ENCODE results near the gene ADK. TPM values are rescaled to one million over a fixed set of nuclear protein-coding genes. Genes with fewer than 3 reads are reported as not detected.
"Not testable (repeated sequence)": the region's sequence is repeated elsewhere in the genome, so short reads cannot be mapped to it uniquely, and the experiment has no call there.

Gene ADK
- total RNA-seq, 1 donor from 2014 or later = 62.0 TPM

DNA sequence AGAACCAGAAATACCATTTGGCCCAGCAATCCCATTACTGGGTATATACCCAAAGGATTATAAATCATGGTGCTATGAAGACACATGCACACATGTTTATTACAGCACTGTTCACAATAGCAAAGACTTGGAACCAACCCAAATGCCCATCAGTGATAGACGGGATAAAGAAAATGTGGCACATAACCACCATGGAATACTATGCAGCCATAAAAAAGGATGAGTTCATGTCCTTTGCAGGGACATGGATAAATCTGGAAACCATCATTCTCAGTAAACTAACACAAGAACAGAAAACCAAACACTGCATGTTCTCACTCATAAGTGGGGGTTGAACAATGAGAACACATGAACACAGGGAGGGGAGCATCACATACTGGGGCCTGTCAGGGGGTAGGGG, 306.5 kb downstream of the ADK start:
- H3K27ac Mint-ChIP-seq (ENCODE audit: unreplicated experiment); H3K27me3 Mint-ChIP-seq (ENCODE audit: low read depth, unreplicated experiment); H3K4me3 ChIP-seq (ENCODE audit: insufficient read depth, low read depth, low read length); H3K79me2 ChIP-seq (ENCODE audit: insufficient read depth, low read length); H4K20me1 ChIP-seq (ENCODE audit: insufficient read depth, low read length); H3K4me1 ChIP-seq (ENCODE audit: insufficient read depth, low read length); H3K9me3 ChIP-seq (ENCODE audit: insufficient read depth, low read depth, low read length); DNase-seq (ENCODE audit: low read depth); H2AFZ ChIP-seq (ENCODE audit: low read depth, low read length); H3K4me3 Mint-ChIP-seq (ENCODE audit: unreplicated experiment); H3K4me2 ChIP-seq (ENCODE audit: low read length); H3K9me3 Mint-ChIP-seq (ENCODE audit: unreplicated experiment); H3K27me3 ChIP-seq (ENCODE audit: insufficient read depth, low read length); H3K9ac ChIP-seq (ENCODE audit: low read length); FAIRE-seq; H3K36me3 ChIP-seq (ENCODE audit: insufficient read depth, low read length); H3K27ac ChIP-seq (ENCODE audit: low read depth, low read length): not testable (repeated sequence)
- Mint-ChIP-seq H3K36me3 (ENCODE audit: low read depth, unreplicated experiment) (peaks cover 13% of the 10 kb centered on the region), H3K4me1 (ENCODE audit: low read depth, unreplicated experiment) (peaks cover 13% of the 10 kb centered on the region)

DNA sequence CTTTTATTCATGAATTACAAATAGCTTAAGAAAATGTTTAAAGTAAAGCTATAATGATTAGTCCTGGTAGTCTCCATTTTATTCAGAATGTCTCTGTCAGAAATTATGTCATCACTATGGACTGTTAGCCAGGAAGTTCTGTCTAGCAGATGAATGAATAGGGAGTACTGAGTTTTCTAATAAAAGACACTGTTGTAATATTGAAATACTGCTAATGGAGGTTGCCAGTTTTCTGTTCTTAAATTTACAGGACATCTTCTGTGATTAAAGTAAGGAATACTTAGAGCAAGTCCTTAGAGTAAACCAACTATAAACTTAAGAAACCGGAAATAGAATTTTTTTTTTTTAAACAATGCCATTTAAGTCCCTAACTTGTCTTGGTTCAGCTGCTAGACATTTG, 309.8 kb downstream of the ADK start:
- H3K4me3 Mint-ChIP-seq (ENCODE audit: unreplicated experiment) = no peak overlapping the region
- DNase-seq (ENCODE audit: low read depth) (peak; percentile 17), FAIRE-seq (peak; percentile 20)
- no peaks in the 10 kb centered on the region for H3K79me2 ChIP-seq (ENCODE audit: insufficient read depth, low read length)
- H3K27ac Mint-ChIP-seq (ENCODE audit: unreplicated experiment) = peak overlapping the region; percentile 81
- H3K27me3 Mint-ChIP-seq (ENCODE audit: low read depth, unreplicated experiment) = no peaks in the 10 kb centered on the region
- H2AFZ ChIP-seq (ENCODE audit: low read depth, low read length) = no peak overlapping the region
- H3K4me3 ChIP-seq (ENCODE audit: insufficient read depth, low read depth, low read length) = no peak overlapping the region
- H3K9me3 Mint-ChIP-seq (ENCODE audit: unreplicated experiment) = peaks cover 7% of the 10 kb centered on the region
- peaks cover 4% of the 10 kb centered on the region for H3K4me1 ChIP-seq (ENCODE audit: insufficient read depth, low read length)
- H3K4me2 ChIP-seq (ENCODE audit: low read length) = peak overlapping the region; percentile 4
- TF ChIP-seq EZH2 (IDR thresholded peaks at IDR 0.05; ENCODE audit: insufficient read depth, low read length) = no peak
- TF ChIP-seq, protein P1, sequence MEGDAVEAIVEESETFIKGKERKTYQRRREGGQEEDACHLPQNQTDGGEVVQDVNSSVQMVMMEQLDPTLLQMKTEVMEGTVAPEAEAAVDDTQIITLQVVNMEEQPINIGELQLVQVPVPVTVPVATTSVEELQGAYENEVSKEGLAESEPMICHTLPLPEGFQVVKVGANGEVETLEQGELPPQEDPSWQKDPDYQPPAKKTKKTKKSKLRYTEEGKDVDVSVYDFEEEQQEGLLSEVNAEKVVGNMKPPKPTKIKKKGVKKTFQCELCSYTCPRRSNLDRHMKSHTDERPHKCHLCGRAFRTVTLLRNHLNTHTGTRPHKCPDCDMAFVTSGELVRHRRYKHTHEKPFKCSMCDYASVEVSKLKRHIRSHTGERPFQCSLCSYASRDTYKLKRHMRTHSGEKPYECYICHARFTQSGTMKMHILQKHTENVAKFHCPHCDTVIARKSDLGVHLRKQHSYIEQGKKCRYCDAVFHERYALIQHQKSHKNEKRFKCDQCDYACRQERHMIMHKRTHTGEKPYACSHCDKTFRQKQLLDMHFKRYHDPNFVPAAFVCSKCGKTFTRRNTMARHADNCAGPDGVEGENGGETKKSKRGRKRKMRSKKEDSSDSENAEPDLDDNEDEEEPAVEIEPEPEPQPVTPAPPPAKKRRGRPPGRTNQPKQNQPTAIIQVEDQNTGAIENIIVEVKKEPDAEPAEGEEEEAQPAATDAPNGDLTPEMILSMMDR (IDR thresholded peaks at IDR 0.05; ENCODE audit: insufficient read depth, low read depth, low read length) = no peak
- no peak overlapping the region for H3K9ac ChIP-seq (ENCODE audit: low read length)
- H3K27ac ChIP-seq (ENCODE audit: low read depth, low read length) = no peak overlapping the region
- no peaks in the 10 kb centered on the region for H3K27me3 ChIP-seq (ENCODE audit: insufficient read depth, low read length)
- no peaks in the 10 kb centered on the region for H3K36me3 ChIP-seq (ENCODE audit: insufficient read depth, low read length)
- peaks cover 12% of the 10 kb centered on the region for H3K36me3 Mint-ChIP-seq (ENCODE audit: low read depth, unreplicated experiment)
- H3K4me1 Mint-ChIP-seq (ENCODE audit: low read depth, unreplicated experiment) = peaks cover 15% of the 10 kb centered on the region
- H4K20me1 ChIP-seq (ENCODE audit: insufficient read depth, low read length) = no peaks in the 10 kb centered on the region
- no peaks in the 10 kb centered on the region for H3K9me3 ChIP-seq (ENCODE audit: insufficient read depth, low read depth, low read length)

DNA sequence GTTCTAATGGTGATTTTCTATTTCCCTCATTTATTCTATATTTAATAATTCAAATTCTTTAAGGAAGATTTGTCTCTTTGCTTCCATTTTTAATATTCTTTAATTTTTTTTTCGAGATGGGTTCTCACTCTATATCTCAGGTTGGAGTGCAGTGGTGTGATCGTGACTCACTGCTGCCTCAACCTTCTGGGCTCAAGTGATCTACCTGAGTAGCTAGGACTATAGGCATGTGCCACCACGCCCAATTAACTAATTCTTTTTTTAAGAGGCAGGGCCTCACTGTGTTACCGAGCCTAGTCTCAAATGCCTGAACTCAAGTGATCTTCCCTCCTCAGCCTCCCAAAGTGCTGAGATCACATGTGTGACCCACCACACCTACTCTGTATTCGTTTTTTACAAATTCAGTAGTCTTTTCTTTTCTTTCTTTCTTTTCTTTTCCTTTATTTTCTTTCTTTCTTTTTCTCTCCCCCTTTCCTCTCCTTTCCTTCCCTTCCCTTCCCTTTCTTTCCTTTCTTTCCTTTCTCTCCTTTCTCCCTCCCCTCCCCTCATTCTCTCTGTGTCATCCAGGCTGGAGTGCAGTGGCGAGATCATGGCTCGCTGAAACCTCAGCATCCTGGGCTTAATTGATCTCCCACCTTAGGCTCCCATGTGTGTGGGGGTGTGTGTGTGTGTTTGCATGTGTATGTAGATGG, 323.1 kb downstream of the ADK start:
- no peaks in the 10 kb centered on the region for H3K4me1 Mint-ChIP-seq (ENCODE audit: low read depth, unreplicated experiment)
- no peak for FAIRE-seq

DNA sequence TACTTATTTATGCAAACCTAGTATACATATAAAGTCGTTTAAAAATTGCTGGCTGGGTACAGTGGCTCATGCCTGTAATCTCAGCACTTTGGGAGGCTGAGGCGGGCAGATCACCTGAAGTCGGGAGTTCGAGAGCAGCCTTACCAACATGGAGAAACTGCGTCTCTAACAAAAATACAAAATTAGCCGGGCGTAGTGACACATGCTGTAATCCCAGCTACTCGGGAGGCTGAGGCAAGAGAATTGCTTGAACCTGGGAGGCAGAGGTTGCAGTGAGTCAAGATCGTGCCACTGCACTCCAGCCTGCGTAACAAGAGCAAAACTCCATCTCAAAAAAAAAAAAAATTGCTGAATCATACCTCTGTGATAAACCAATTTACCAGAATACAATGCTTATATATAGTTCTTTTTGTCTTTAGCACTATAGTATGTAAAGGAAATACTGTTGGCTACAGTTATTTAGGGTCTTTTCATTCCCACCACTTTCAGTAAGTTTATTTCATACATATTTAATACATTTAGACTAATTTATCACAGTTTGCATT, 325.2 kb downstream of the ADK start:
- H3K9me3 Mint-ChIP-seq (ENCODE audit: unreplicated experiment); H3K4me1 ChIP-seq (ENCODE audit: insufficient read depth, low read length); H3K36me3 Mint-ChIP-seq (ENCODE audit: low read depth, unreplicated experiment); H3K9ac ChIP-seq (ENCODE audit: low read length); H3K79me2 ChIP-seq (ENCODE audit: insufficient read depth, low read length); H3K27me3 ChIP-seq (ENCODE audit: insufficient read depth, low read length); H3K9me3 ChIP-seq (ENCODE audit: insufficient read depth, low read depth, low read length); H2AFZ ChIP-seq (ENCODE audit: low read depth, low read length); H3K4me3 ChIP-seq (ENCODE audit: insufficient read depth, low read depth, low read length); FAIRE-seq; H4K20me1 ChIP-seq (ENCODE audit: insufficient read depth, low read length); H3K4me3 Mint-ChIP-seq (ENCODE audit: unreplicated experiment); H3K4me2 ChIP-seq (ENCODE audit: low read length); H3K27ac Mint-ChIP-seq (ENCODE audit: unreplicated experiment); H3K4me1 Mint-ChIP-seq (ENCODE audit: low read depth, unreplicated experiment); DNase-seq (ENCODE audit: low read depth); H3K27me3 Mint-ChIP-seq (ENCODE audit: low read depth, unreplicated experiment); H3K27ac ChIP-seq (ENCODE audit: low read depth, low read length); H3K36me3 ChIP-seq (ENCODE audit: insufficient read depth, low read length): not testable (repeated sequence)

More for the DNA sequence above, 323.1 kb downstream of the ADK start:
- Histone ChIP-seq H3K9ac (ENCODE audit: low read length) (no peak overlapping the region), H3K4me2 (ENCODE audit: low read length) (no peak overlapping the region), H3K36me3 (ENCODE audit: insufficient read depth, low read length) (no peaks in the 10 kb centered on the region), H4K20me1 (ENCODE audit: insufficient read depth, low read length) (no peaks in the 10 kb centered on the region), H3K79me2 (ENCODE audit: insufficient read depth, low read length) (no peaks in the 10 kb centered on the region), H3K9me3 (ENCODE audit: insufficient read depth, low read depth, low read length) (no peaks in the 10 kb centered on the region), H3K27me3 (ENCODE audit: insufficient read depth, low read length) (no peaks in the 10 kb centered on the region), H2AFZ (ENCODE audit: low read depth, low read length) (no peak overlapping the region), H3K4me3 (ENCODE audit: insufficient read depth, low read depth, low read length) (no peak overlapping the region), H3K27ac (ENCODE audit: low read depth, low read length) (no peak overlapping the region), H3K4me1 (ENCODE audit: insufficient read depth, low read length) (no peaks in the 10 kb centered on the region)
- Mint-ChIP-seq H3K36me3 (ENCODE audit: low read depth, unreplicated experiment) (peaks cover 2% of the 10 kb centered on the region), H3K9me3 (ENCODE audit: unreplicated experiment) (peaks cover 3% of the 10 kb centered on the region), H3K4me3 (ENCODE audit: unreplicated experiment) (no peak overlapping the region), H3K27me3 (ENCODE audit: low read depth, unreplicated experiment) (no peaks in the 10 kb centered on the region), H3K27ac (ENCODE audit: unreplicated experiment) (no peak overlapping the region)
- no peak for TF ChIP-seq EZH2 (IDR thresholded peaks at IDR 0.05; ENCODE audit: insufficient read depth, low read length)
- TF ChIP-seq, protein P1 (IDR thresholded peaks at IDR 0.05; ENCODE audit: insufficient read depth, low read depth, low read length) = no peak
- no peak for DNase-seq (ENCODE audit: low read depth)
